GM21515 (cell line): Measurements from ENCODE around the gene NUDT14.

Source experiments
- ATAC-seq: cut with Tn5 transposase; IDR thresholded peaks from one replicate; pipeline ENCODE4 v1.9.1; 2021; ENCODE audit not compliant: unreplicated experiment

NUDT14 gene

DNA sequence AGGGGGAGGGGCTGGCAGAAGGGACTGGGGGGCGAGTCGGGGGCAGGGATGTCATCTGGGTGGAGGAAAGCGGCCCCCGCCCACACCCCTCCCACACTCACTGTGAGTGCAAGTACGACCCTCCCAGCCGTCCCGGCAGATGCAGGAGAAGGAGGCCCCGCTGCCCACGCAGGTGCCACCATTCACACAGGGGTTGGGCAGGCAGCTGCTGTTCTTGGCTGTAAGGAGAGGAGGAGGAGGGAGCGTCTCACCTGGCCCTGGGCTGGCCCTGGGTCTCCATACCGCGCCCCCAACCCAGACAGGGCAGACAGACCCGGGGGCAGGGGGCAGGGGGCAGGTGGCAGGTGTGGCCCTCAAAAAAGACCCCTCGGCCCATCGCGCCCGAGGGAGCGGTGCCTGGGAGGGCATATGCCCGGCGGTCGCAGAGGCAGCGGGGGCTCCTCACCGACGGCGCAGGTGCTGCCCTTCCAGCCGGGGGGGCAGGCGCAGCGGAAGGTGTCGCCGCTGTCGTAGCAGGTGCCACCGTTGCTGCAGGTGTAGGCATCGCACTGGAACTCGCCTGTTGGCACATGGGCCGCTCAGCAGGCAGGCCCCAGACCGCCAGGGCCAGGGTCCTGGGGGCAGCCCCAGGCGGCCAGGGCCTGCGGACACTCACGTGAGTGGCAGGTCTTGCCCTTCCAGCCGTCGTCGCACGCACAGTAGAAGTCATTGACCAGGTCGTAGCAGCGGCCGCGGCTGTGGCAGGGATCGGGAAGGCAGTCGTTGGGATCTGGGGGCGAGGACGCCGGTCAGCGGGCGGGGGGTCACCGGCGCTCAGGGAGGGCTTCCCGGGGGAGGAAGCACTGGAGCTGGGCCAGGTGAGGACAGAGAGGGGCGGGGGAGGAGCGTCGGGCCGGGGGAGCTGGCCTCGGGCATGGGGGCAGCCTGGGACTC, 33.2 kb downstream of the NUDT14 start:
- ATAC-seq = no peak

DNA sequence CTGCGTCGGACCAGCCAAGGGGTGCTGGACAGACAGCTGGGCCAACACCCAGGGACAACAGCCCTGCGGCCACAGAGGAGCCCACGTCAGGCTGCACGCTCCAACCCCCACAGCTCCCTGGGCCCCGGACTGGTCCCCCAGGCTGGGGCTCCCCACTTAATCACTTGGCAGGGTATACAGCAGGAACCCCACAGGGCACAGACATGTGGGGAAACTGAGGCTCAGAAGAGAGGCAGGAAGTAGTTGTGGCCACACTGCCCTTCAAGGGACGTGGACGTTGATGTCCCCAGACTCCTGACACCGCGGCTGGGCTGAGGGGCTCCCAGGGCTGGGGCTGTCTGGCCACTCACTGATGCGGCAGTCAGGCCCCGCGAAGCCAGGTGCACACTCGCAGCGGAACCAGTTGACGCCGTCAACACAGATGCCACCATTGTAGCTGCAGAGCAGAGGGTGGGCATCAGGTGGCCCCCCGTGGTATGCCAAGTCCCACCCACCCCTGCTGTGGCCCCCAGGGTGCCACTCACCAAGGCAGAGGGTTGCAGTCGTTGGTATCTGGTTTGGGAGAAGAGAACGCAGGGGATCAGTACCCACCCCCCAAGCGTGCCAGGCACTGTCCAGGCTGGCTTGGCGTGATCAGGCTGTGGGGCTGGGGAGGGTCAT, 34.0 kb downstream of the NUDT14 start:
- ATAC-seq = no peak

GRCh38 chr14:105146181-105146975, 34.7 kb downstream of the NUDT14 start:
- ATAC-seq = no peak

DNA sequence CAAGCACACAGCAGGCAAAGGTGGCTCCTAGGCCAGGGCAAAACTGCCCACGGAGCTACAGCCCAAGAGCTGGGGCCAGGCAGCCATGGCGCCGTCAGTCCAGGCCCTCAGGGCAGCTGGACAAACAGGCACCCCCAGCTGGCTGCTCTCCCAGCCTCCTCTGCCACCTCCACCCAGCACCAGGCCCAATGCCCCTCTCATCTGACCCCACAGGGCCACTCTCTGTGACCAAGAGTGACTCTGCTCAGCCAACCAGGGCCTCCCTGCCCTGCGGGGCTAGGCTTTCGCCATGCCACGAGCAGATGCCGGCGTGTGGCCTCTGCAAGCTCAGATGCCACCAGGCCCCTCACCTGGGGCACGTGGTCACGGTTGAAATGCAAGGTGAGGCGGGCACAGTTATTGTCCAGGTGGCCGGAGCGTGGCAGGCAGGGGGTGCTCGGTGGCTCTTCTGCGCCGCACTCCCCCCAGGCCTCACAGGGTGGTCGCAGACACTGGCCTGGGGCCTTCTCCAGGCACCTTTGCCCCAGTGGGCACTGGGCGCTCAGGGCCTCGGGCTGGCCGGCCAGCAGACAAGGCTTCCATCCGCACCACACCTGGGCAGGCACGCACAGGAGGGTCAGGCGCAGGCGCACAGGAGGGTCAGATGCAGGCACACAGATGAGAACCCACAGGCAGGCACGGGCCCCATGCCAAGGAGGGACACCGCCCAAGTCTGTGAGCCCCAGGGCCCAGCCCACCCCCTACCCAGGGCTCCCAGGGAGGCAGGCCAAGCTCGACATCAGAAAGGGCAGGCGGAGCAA, 35.5 kb downstream of the NUDT14 start:
- no peak for ATAC-seq

- ATAC-seq = no peak
These were observed 36.3 kb downstream of the NUDT14 start for GRCh38 chr14:105144666-105145380.

DNA sequence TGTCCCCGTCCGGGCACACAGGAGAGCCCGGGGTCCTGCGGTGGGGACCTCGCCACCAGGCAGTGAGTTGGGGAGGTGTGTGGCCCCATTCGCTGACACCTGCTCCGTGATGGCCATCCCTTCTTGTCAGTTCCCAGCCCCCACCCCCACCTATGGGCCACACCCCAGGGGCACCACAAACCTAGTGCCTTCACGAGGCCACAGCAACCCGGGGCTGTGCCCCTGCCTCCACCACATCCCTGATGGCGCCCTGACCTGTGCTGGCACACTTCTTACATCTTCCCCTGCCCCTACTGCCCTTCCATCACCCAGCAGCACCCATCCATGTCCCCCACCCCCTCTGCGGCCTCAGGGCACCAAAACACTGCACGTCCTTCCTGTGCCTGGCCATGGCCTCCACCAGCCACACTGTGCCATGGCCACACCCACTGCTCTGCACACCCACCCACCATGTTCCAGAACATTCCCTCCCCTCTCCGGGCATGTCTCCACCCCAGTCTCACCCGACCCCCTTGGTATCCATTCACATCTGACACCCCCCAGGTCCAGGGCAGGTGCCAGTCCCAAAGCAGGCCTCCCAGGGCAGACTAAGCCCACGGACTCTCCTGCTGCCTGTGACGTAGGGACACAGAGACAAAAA, 37.0 kb downstream of the NUDT14 start:
- ATAC-seq = no peak

DNA sequence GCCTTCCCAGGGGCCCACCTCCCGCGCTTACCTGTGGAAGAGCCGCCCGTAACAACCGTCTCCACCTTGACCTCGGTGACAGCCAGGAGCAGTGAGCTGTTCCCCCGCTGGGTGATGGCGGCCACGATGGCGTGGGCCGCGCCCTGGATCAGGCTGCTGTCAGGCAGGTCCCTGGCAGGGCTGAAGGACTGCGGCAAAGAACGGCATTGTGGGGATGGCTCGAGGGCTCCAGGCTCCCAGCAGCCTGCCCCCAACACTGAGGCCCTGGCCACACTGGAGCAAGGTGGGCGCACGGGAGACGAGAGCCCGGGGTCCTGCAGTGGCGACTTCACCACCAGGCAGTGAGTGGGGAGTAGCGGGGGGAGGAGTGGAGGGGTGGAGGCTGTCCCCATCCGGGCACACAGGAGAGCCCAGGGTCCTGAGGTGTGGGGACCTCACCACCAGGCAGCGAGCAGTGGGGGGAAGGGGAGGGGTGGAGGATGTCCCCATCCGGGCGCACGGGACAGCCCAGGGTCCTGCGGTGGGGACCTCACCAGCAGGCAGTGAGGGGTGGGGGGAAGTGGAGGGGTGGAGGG, 37.6 kb downstream of the NUDT14 start:
- no peak for ATAC-seq

- ATAC-seq = no peak
These were observed 38.3 kb downstream of the NUDT14 start for GRCh38 chr14:105142651-105143450.

GRCh38 chr14:105141486-105142281, 39.4 kb downstream of the NUDT14 start:
- ATAC-seq = no peak

DNA sequence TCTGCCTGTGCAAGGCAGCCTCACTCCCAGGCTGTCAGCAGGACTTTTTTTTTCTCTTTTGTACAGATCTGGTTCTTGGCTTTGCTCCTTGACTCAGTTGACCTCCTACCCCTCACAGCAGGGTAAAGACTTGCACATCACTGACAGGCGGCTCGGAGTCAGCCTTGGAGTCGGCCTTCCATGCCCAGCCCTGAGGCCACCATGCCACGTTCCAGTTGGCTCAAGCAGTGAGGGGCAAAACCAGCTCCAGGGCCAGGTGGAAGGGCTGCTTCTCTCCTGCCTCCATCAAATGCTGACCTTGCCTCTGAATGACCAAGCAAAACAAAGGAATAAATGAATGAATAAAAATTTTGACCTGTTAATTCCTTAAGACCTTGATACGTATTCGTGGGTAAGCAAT, 40.1 kb downstream of the NUDT14 start:
- no peak for ATAC-seq

DNA sequence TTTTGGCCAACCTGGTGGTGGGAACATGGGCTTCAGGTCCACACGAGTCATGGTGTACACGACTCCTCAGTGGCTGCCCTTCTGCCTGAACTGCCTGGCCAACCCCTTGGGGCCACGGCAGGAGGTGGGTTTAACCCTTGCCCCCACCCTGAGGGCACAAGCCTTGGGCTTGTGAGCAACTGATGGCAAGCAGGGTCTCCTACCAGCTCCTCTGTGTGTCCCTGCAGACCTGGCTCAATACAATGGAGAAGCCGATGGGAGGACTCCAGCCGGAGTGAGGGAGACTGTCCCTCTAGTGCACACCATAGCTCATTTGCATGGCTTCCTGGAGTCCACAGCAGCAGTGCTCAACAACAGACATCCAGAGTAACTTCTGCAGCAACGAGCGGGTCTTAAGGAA, 40.5 kb downstream of the NUDT14 start:
- ATAC-seq = no peak

DNA sequence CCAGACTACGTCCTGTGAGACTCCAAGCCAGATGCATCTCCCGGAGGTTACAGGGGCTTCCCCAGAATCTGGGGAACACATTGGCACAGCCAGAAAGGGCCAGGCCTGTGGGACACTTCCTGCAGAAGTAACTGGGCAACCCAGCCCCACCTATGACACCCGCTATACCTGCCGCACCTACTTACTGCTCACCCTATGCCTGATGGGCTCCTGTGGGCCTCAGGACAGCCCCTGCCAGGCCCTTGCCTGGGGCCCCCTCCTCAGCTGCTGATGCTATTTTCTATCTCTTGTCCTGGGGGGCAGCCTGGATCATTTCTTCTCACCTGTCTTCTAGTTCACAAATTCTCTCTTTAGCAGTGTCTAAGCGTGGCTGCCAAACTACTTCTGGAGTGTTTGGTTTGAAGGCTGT, 41.3 kb downstream of the NUDT14 start:
- ATAC-seq = no peak

GRCh38 chr14:105139212-105139825, 41.8 kb downstream of the NUDT14 start:
- no peak for ATAC-seq

DNA sequence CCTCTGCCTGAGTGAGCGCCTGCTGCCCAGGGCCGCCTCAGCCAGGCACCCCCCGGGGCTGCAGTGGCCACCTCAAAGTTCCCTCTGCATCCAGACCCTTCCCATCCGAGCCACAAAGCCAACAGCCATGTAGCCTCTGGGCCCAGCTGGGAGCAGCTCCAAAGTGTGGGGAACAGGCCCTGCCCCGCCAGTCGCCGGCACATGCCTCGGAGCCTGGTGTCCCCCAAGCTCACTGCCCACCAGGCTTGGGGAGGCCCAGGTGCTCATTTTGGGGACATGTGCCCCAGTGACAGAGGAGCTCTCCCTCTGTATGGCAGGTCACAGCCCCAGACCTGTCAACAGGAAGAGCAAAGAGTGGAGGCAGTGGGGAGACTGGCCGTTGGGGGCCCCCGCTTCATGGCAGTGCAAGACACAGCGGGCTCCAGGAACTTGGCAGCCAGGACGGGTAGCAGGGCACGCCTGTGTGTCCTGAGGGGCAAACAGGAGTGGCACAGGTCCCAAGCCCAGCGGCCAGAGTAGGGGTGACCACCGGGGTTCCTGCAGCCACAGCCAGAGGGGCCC, 42.5 kb downstream of the NUDT14 start:
- no peak for ATAC-seq

- ATAC-seq = no peak
These were observed 43.0 kb downstream of the NUDT14 start for GRCh38 chr14:105138021-105138541.

DNA sequence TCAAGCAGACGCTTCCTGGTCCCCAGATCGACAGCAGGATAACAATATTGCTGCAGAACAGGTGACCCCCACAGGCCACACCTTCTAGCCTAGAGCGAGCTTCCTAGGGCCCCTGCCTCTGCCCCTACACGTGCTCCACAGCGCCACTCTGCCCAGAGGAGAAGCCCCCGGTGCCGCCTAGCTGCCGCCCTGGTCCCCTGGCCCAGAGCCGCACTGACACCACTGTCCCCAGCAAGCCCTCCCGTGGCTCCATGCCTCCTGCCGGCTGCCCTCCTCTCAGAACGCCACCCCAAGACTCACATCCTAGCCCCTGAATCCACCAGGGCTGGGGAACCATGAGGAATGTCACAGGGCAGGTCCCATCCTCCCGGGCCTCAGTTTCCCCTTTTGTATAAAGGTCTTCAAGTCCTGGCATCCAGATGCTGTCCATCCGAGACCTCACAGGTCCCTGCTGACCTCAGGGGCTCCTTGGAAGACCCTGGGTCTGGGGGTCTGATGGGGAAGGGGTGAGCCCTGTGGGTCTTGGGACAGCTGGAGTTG, 43.6 kb downstream of the NUDT14 start:
- no peak for ATAC-seq
